K562 (cell line): ENCODE data around the gene TRNAU1AP.
"Not testable (repeated sequence)": the region's sequence is repeated elsewhere in the genome, so short reads cannot be mapped to it uniquely, and the experiment has no call there.

Experiments used
- DNMT1 ChIP-seq: fragments of 450-650 bp; IDR thresholded peaks from 2 replicates; pipeline ENCODE4 v1.6.1; 2016; ENCODE audit warnings: antibody characterized with exemption, mild to moderate bottlenecking
- ESRRA ChIP-seq: fragments of 450-650 bp; IDR thresholded peaks from 2 replicates; pipeline ENCODE4 v1.6.1; 2014; ENCODE audit warnings: low read depth, mild to moderate bottlenecking, moderate library complexity, borderline replicate concordance
- FOSL1 ChIP-seq: fragments of 200-800 bp; sonication (Bioruptor generic); conservative IDR thresholded peaks from 2 replicates; pipeline ENCODE4 v1.6.1; 2016; ENCODE audit warnings: missing genetic modification characterization, missing compliant biosample characterization
- MAFK ChIP-seq: IDR thresholded peaks from 2 replicates; pipeline ENCODE4 v1.6.1; 2011; ENCODE audit warnings: low read length, improper control_type of control experiment
- NR1H2 ChIP-seq: sonication (generic); formaldehyde crosslinking; IDR thresholded peaks from 2 replicates; pipeline ENCODE4 v1.4.0; 2020; ENCODE audit warnings: mild to moderate bottlenecking, missing genetic modification reagents
- PML ChIP-seq: IDR thresholded peaks from 2 replicates; pipeline ENCODE4 v1.6.1; 2012; ENCODE audit warnings: low read length, inconsistent platforms
- SIN3B ChIP-seq: fragments of 450-650 bp; IDR thresholded peaks from 2 replicates; pipeline ENCODE4 v1.6.1; 2017; ENCODE audit warnings: low read depth, mild to moderate bottlenecking, moderate library complexity
- ZNF445 ChIP-seq: fragments of 250-450 bp; sonication (Bioruptor Pico); IDR thresholded peaks from 2 replicates; pipeline ENCODE4 v1.4.0; 2020; ENCODE audit warnings: low read depth, mild to moderate bottlenecking, moderate library complexity
- TF ChIP-seq, protein P1 (sequence below): fragments of 250-450 bp; sonication (Bioruptor Pico); IDR thresholded peaks from 2 replicates; pipeline ENCODE4 v1.8.0; 2022; ENCODE audit warnings: moderate library complexity, mild to moderate bottlenecking, inconsistent platforms
- TF ChIP-seq, protein P2 (sequence below): fragments of 450-650 bp; IDR thresholded peaks from 2 replicates; pipeline ENCODE4 v1.6.1; 2016; ENCODE audit warnings: low read depth, mild to moderate bottlenecking, moderate library complexity

DNA sequence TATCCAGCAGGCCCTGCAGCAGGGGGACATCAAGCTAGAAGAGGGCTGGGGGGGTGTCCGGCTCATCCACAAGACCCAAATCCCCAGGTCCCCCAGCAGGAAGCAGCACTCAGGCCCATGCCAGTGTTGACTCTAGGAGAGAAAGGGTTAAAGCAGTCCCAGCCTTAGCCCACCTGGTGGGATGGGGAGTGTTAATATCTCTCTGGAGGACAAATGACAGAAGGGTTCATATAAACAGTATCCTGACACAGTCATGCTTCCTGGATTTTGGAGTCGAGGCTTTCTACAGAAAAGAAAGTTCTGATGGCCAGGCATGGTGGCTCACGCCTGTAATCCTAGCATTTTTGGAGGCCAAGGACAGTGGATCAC, 41.1 kb downstream of the TRNAU1AP start:
- TF ChIP-seq, protein P1, sequence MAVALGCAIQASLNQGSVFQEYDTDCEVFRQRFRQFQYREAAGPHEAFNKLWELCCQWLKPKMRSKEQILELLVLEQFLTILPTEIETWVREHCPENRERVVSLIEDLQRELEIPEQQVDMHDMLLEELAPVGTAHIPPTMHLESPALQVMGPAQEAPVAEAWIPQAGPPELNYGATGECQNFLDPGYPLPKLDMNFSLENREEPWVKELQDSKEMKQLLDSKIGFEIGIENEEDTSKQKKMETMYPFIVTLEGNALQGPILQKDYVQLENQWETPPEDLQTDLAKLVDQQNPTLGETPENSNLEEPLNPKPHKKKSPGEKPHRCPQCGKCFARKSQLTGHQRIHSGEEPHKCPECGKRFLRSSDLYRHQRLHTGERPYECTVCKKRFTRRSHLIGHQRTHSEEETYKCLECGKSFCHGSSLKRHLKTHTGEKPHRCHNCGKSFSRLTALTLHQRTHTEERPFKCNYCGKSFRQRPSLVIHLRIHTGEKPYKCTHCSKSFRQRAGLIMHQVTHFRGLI (CRISPR knock-in tag): not testable (repeated sequence)
- not testable (repeated sequence) for TF ChIP-seq ZNF445 (CRISPR knock-in tag); DNMT1; ESRRA; NR1H2 (CRISPR knock-in tag); SIN3B; FOSL1; MAFK; PML
- TF ChIP-seq, protein P2, sequence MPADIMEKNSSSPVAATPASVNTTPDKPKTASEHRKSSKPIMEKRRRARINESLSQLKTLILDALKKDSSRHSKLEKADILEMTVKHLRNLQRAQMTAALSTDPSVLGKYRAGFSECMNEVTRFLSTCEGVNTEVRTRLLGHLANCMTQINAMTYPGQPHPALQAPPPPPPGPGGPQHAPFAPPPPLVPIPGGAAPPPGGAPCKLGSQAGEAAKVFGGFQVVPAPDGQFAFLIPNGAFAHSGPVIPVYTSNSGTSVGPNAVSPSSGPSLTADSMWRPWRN: not testable (repeated sequence)
